Measurements from ENCODE around the gene CYP26A1.

GRCh38 chr10:93085272-93085859 is 11.7 kb downstream of the CYP26A1 start:
- no peak for TF ChIP-seq CTCF (IDR thresholded peaks at IDR 0.05)
- TF ChIP-seq EP300 (IDR thresholded peaks at IDR 0.05): no peak

All from ovary (tissue), 3 donors.